Measurements from ENCODE around the gene FAM13A. TPM values are rescaled to one million over a fixed set of nuclear protein-coding genes. Genes with fewer than 3 reads are reported as not detected.

FAM13A gene
- total and polyA plus RNA-seq, 10 donors: 2.7 to 24.9 (median 18.3) TPM

DNA sequence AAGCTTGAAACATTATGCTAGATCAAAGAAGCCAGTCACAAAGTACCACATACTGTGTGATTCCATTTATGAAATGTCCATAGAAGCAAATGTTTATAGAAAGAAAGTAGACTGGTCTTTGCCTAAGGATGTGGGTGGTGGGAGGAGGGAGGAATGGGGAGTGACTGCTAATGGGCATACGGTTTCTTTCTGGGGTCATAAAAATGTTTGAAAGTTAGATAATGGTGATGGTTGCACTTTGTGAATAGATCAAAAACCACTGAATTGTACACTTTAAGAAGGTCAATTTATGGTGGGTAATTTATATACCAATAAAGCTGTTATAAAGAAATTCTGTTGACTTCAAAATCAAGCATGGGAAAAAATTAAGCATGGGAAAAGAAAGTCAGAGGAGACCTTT lies 56.6 kb downstream of the FAM13A start:
- no peak for DNase-seq
- Histone ChIP-seq H3K27ac (no peak overlapping the region), H3K4me1 (no peaks in the 10 kb centered on the region), H3K36me3 (no peaks in the 10 kb centered on the region), H3K4me3 (no peak overlapping the region), H3K27me3 (replicated peaks in 1 of 7) (no peaks in the 10 kb centered on the region), H3K9me3 (peaks cover 0 to 4% (median 0%) of the 10 kb centered on the region in 8 donors)
- no peak for TF ChIP-seq POLR2A (IDR thresholded peaks at IDR 0.05)
- TF ChIP-seq POLR2AphosphoS5 (IDR thresholded peaks at IDR 0.05): no peak
- TF ChIP-seq CTCF (IDR thresholded peaks at IDR 0.05 in 8 of 11, conservative IDR thresholded peaks at IDR 0.05 in 3 of 11): no peak
- WGBS, 5 donors: 92 to 95% (median 93%) methylated on average over 1 of the region's 1 CpG
- intact Hi-C loops (cut with DNase I; ENCODE audit: low total_unique reads): no loop called here

DNA sequence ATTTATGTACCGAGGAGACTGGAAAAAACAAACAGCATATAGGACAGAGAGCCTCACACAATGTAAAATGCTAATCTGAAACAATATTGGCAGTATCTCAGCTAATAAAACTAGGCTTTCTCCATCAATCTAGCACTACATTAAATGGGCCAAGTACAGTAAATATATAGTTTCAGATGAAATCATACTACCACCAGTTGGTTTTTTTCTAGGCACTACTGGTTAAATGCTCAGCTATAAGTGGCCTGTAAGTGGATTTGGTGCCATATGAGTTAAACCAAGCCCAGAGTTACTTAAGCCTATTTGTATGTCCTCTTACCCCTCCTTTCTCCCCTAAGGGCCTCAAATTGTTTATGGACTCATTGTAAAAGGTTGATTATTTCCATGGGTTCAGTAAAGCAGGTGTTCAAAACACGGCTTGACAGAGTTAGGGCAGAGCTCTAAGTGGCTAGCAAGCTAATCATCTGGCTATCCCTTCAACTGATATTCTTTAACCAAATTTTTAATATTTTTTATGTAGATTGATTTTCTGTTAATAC lies 57.5 kb downstream of the FAM13A start:
- Histone ChIP-seq H3K27me3 (replicated peaks in 1 of 7) (no peaks in the 10 kb centered on the region), H3K4me1 (no peaks in the 10 kb centered on the region), H3K4me3 (no peak overlapping the region), H3K9me3 (no peaks in the 10 kb centered on the region), H3K27ac (no peak overlapping the region), H3K36me3 (no peaks in the 10 kb centered on the region)
- intact Hi-C loops (cut with DNase I; ENCODE audit: low total_unique reads): no loop called here
- DNase-seq: no peak
- WGBS, 5 donors: 84 to 97% (median 91%) methylated on average over 2 of the region's 2 CpGs
- TF ChIP-seq POLR2A (IDR thresholded peaks at IDR 0.05) (no peak), CTCF (IDR thresholded peaks at IDR 0.05 in 8 of 11, conservative IDR thresholded peaks at IDR 0.05 in 3 of 11) (no peak), POLR2AphosphoS5 (IDR thresholded peaks at IDR 0.05) (no peak)

DNA sequence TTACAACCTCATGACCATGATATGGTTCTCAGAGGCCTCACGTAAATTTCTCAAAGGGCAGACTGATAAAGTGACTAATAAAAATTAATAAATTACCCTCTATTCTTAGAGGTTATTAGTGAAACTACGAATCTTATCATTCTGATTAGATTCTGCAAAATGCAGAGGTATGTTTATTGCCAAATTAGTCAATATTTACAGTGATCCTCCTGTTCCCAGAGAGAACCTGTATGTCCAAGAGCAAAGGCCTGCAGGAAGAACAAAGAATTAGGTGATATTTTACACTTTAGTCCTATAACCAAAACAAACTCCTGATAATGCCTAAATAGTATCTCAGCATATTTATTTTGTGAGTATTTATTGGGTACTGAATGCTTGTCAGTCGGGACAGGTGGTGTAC lies 58.1 kb downstream of the FAM13A start:
- no peak for TF ChIP-seq POLR2A (IDR thresholded peaks at IDR 0.05)
- no peak for TF ChIP-seq POLR2AphosphoS5 (IDR thresholded peaks at IDR 0.05)
- no peak for TF ChIP-seq CTCF (IDR thresholded peaks at IDR 0.05 in 8 of 11, conservative IDR thresholded peaks at IDR 0.05 in 3 of 11)
- Histone ChIP-seq H3K9me3 (no peaks in the 10 kb centered on the region), H3K27me3 (replicated peaks in 1 of 7) (no peaks in the 10 kb centered on the region), H3K4me3 (no peak overlapping the region), H3K27ac (no peak overlapping the region), H3K36me3 (no peaks in the 10 kb centered on the region), H3K4me1 (no peaks in the 10 kb centered on the region)
- intact Hi-C loops (cut with DNase I; ENCODE audit: low total_unique reads): no loop called here
- DNase-seq: no peak
- 79 to 92% (median 90%) methylated on average over 3 of the region's 3 CpGs for WGBS, 5 donors

DNA sequence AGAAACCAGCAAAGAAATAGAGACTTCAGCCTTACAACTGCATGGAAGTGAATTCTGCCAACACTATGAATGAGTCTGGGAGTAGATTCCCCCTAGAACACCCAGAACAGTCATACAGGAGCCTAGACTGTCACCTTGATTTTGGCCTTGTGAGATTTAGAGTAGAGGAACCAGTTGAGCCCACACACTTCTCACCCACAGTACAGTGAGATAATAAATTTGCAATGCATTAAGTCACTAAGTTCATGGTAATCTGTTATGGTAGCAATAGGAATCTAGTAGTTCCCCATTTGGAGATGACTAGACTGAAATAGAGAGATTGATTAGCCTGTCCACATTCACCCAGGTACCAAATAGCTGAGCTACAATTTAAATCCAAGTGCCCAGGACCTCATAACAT lies 59.0 kb downstream of the FAM13A start:
- no peak for DNase-seq
- no peaks in the 10 kb centered on the region for H3K27me3 ChIP-seq (replicated peaks in 1 of 7)
- no peaks in the 10 kb centered on the region for H3K9me3 ChIP-seq
- no peak overlapping the region for H3K4me3 ChIP-seq
- H3K27ac ChIP-seq: no peak overlapping the region
- no peaks in the 10 kb centered on the region for H3K36me3 ChIP-seq
- no peaks in the 10 kb centered on the region for H3K4me1 ChIP-seq
- intact Hi-C loops (cut with DNase I; ENCODE audit: low total_unique reads): no loop called here
- TF ChIP-seq POLR2AphosphoS5 (IDR thresholded peaks at IDR 0.05): no peak
- no peak for TF ChIP-seq POLR2A (IDR thresholded peaks at IDR 0.05)
- no peak for TF ChIP-seq CTCF (IDR thresholded peaks at IDR 0.05 in 8 of 11, conservative IDR thresholded peaks at IDR 0.05 in 3 of 11)
